Measurements from ENCODE around the gene ST8SIA3. TPM values are rescaled to one million over a fixed set of nuclear protein-coding genes. Genes with fewer than 3 reads are reported as not detected.

The ST8SIA3 gene
- total RNA-seq, 1 donor from 2014 or later, result not detected

GRCh38 chr18:57409650-57410049 lies 57.3 kb downstream of the ST8SIA3 start:
- no peak for TF ChIP-seq CTCF (IDR thresholded peaks at IDR 0.05; ENCODE audit: borderline replicate concordance)
- H3K27me3 ChIP-seq (ENCODE audit: low read depth), result peaks cover 58% of the 10 kb centered on the region

GRCh38 chr18:57410749-57411148 lies 58.4 kb downstream of the ST8SIA3 start:
- Histone ChIP-seq H3K27ac (replicated peaks) (no peak overlapping the region), H3K36me3 (no peaks in the 10 kb centered on the region), H3K27me3 (ENCODE audit: low read depth) (peaks cover 59% of the 10 kb centered on the region), H3K4me1 (no peaks in the 10 kb centered on the region), H3K9me3 (replicated peaks) (peaks cover 11% of the 10 kb centered on the region), H3K4me3 (no peak overlapping the region)
- no peak for DNase-seq
- TF ChIP-seq CTCF (IDR thresholded peaks at IDR 0.05; ENCODE audit: borderline replicate concordance), result no peak
- intact Hi-C loops (cut with micrococcal nuclease), result no loop called here

More at GRCh38 chr18:57409650-57410049, 57.3 kb downstream of the ST8SIA3 start:
- intact Hi-C loops (cut with micrococcal nuclease), result no loop called here
- DNase-seq, result no peak
- H3K36me3 ChIP-seq, result no peaks in the 10 kb centered on the region
- H3K4me3 ChIP-seq, result no peak overlapping the region
- no peak overlapping the region for H3K27ac ChIP-seq (replicated peaks)
- H3K4me1 ChIP-seq, result no peaks in the 10 kb centered on the region
- H3K9me3 ChIP-seq (replicated peaks), result peaks cover 11% of the 10 kb centered on the region

- peaks cover 7% of the 10 kb centered on the region for H3K9me3 ChIP-seq (replicated peaks)
- DNase-seq, result no peak
- peaks cover 66% of the 10 kb centered on the region for H3K27me3 ChIP-seq (ENCODE audit: low read depth)
- intact Hi-C loops (cut with micrococcal nuclease), result no loop called here
- no peaks in the 10 kb centered on the region for H3K36me3 ChIP-seq
- no peak overlapping the region for H3K4me3 ChIP-seq
- no peak for TF ChIP-seq CTCF (IDR thresholded peaks at IDR 0.05; ENCODE audit: borderline replicate concordance)
- no peak overlapping the region for H3K27ac ChIP-seq (replicated peaks)
- H3K4me1 ChIP-seq, result no peaks in the 10 kb centered on the region
Measured at GRCh38 chr18:57416542-57416941, 64.2 kb downstream of the ST8SIA3 start.

Other genes with a start within 250 kb of the ST8SIA3 start
- gene BOD1L2, start 205.5 kb upstream of the ST8SIA3 start, total RNA-seq, result not detected
- 0.41 TPM for gene ONECUT2, start 82.8 kb downstream of the ST8SIA3 start, total RNA-seq
- 37.0 TPM for gene FECH, start 234.1 kb downstream of the ST8SIA3 start, total RNA-seq

Data from left ventricle myocardium inferior (tissue), 1 donor.